H9 (cell line): Measurements from ENCODE around the gene GTF2F2. TPM values are rescaled to one million over a fixed set of nuclear protein-coding genes. Genes with fewer than 3 reads are reported as not detected.

Experiments used
- DNase-seq: peaks from one replicate; pipeline ENCODE4 v3.0.0-alpha.2; 2017
- H2AFZ ChIP-seq: one replicate; pipeline ENCODE4 v1.6.1; 2013; ENCODE audit warnings: mild to moderate bottlenecking, low read length, control low read depth, moderate library complexity
- H2AK5ac ChIP-seq: 2 replicates; pipeline ENCODE4 v1.6.1; 2013; ENCODE audit warnings: low read length, control low read depth, mixed read lengths; ENCODE audit not compliant: insufficient read length
- H2BK120ac ChIP-seq: one replicate; pipeline ENCODE4 v1.6.1; 2013; ENCODE audit warnings: low read depth, mild to moderate bottlenecking, low read length, control low read depth, inconsistent platforms; ENCODE audit not compliant: poor library complexity, severe bottlenecking
- H2BK12ac ChIP-seq: 2 replicates; pipeline ENCODE4 v1.6.1; 2013; ENCODE audit warnings: low read length, control low read depth, mixed read lengths, low read depth; ENCODE audit not compliant: insufficient read length
- H2BK15ac ChIP-seq: 2 replicates; pipeline ENCODE4 v1.6.1; 2013; ENCODE audit warnings: low read depth, low read length, control low read depth
- H2BK20ac ChIP-seq: one replicate; pipeline ENCODE4 v1.6.1; 2013; ENCODE audit warnings: low read depth, mild to moderate bottlenecking, low read length, control low read depth, inconsistent platforms; ENCODE audit not compliant: poor library complexity, severe bottlenecking
- H2BK5ac ChIP-seq: 2 replicates; pipeline ENCODE4 v1.6.1; 2013; ENCODE audit warnings: low read length, control low read depth, mixed read lengths; ENCODE audit not compliant: insufficient read length
- H3K14ac ChIP-seq: 2 replicates; pipeline ENCODE4 v1.6.1; 2013; ENCODE audit warnings: low read length, control low read depth; ENCODE audit not compliant: insufficient read depth
- H3K18ac ChIP-seq: 2 replicates; pipeline ENCODE4 v1.6.1; 2013; ENCODE audit warnings: low read depth, mild to moderate bottlenecking, mixed read lengths, low read length, control low read depth; ENCODE audit not compliant: insufficient read length
- H3K23ac ChIP-seq: 2 replicates; pipeline ENCODE4 v1.6.1; 2013; ENCODE audit warnings: low read length, control low read depth, mixed read lengths, low read depth; ENCODE audit not compliant: insufficient read length
- H3K23me2 ChIP-seq: 2 replicates; pipeline ENCODE4 v1.6.1; 2013; ENCODE audit warnings: low read depth, mild to moderate bottlenecking, mixed read lengths, low read length, control low read depth; ENCODE audit not compliant: insufficient read length, poor library complexity, severe bottlenecking
- H3K27ac ChIP-seq: 2 replicates; pipeline ENCODE4 v1.5.1; 2013; ENCODE audit warnings: low read length, control low read depth, mixed read lengths, low read depth; ENCODE audit not compliant: insufficient read length
- H3K27me3 ChIP-seq: 2 replicates; pipeline ENCODE4 v1.6.1; 2013; ENCODE audit warnings: low read length, control low read depth, inconsistent platforms; ENCODE audit not compliant: insufficient read depth
- H3K4ac ChIP-seq: 2 replicates; pipeline ENCODE4 v1.6.1; 2013; ENCODE audit warnings: low read depth, mild to moderate bottlenecking, control low read depth, inconsistent platforms, low read length, moderate library complexity
- H3K4me1 ChIP-seq: 2 replicates; pipeline ENCODE4 v1.6.1; 2013; ENCODE audit warnings: low read length, control low read depth, inconsistent platforms; ENCODE audit not compliant: insufficient read depth
- H3K4me2 ChIP-seq: 2 replicates; pipeline ENCODE4 v1.6.1; 2013; ENCODE audit warnings: low read length, control low read depth, mixed read lengths; ENCODE audit not compliant: insufficient read length, insufficient read depth
- H3K56ac ChIP-seq: 2 replicates; pipeline ENCODE4 v1.6.1; 2013; ENCODE audit warnings: low read depth, mild to moderate bottlenecking, mixed read lengths, low read length, control low read depth; ENCODE audit not compliant: insufficient read length
- H3K79me1 ChIP-seq: 2 replicates; pipeline ENCODE4 v1.6.1; 2013; ENCODE audit warnings: low read depth, mild to moderate bottlenecking, moderate library complexity, low read length, control low read depth, inconsistent platforms; ENCODE audit not compliant: insufficient read depth, poor library complexity, severe bottlenecking
- H3K79me2 ChIP-seq: 2 replicates; pipeline ENCODE4 v1.6.1; 2013; ENCODE audit warnings: low read length, control low read depth, inconsistent platforms; ENCODE audit not compliant: insufficient read depth
- H3K9ac ChIP-seq: 2 replicates; pipeline ENCODE4 v1.6.1; 2013; ENCODE audit warnings: low read length, control low read depth, mixed read lengths; ENCODE audit not compliant: insufficient read length; ENCODE audit errors: extremely low read depth
- H3K9me3 ChIP-seq: one replicate; pipeline ENCODE4 v1.6.1; 2013; ENCODE audit warnings: low read depth, low read length, inconsistent platforms; ENCODE audit not compliant: control insufficient read depth
- H3T11ph ChIP-seq: one replicate; pipeline ENCODE4 v1.6.1; 2013; ENCODE audit warnings: mild to moderate bottlenecking, low read length, control low read depth, inconsistent platforms
- H4K20me1 ChIP-seq: one replicate; pipeline ENCODE4 v1.6.1; 2013; ENCODE audit not compliant: control insufficient read depth, insufficient read length, insufficient read depth
- H4K5ac ChIP-seq: 2 replicates; pipeline ENCODE4 v1.6.1; 2013; ENCODE audit warnings: low read depth, mild to moderate bottlenecking, mixed read lengths, low read length, control low read depth; ENCODE audit not compliant: insufficient read length
- H4K8ac ChIP-seq: replicated peaks from 2 replicates; pipeline ENCODE4 v1.6.1; 2013; ENCODE audit warnings: low read length, control low read depth, mixed read lengths, low read depth; ENCODE audit not compliant: insufficient read length
- H4K91ac ChIP-seq: 2 replicates; pipeline ENCODE4 v1.6.1; 2013; ENCODE audit warnings: low read depth, mild to moderate bottlenecking, moderate library complexity, mixed read lengths, low read length, control low read depth; ENCODE audit not compliant: insufficient read length
- H3K27ac Mint-ChIP-seq, 3 experiments: 2 replicates in 2 of 3; 3 replicates in 1 of 3; pipeline ENCODE4 v1.8.0; 2020 to 2021; ENCODE audit warnings: mixed read lengths in 3 of 3, mild to moderate bottlenecking in 1 of 3, moderate library complexity in 1 of 3
- H3K27me3 Mint-ChIP-seq: 2 replicates; pipeline ENCODE4 v1.8.0; 2021; ENCODE audit warnings: low read depth, mild to moderate bottlenecking, moderate library complexity, mixed read lengths
- H3K36me3 Mint-ChIP-seq, 3 experiments: 2 replicates in 2 of 3; 3 replicates in 1 of 3; pipeline ENCODE4 v1.8.0; 2020 to 2021; ENCODE audit warnings: low read depth in 3 of 3, mixed read lengths in 3 of 3; ENCODE audit not compliant: insufficient read depth in 1 of 3
- H3K4me1 Mint-ChIP-seq, 2 experiments: 2 replicates each; pipeline ENCODE4 v1.8.0; 2020; ENCODE audit warnings: mixed read lengths in 2 of 2
- H3K4me3 Mint-ChIP-seq, 2 experiments: 2 replicates in 1 of 2; 3 replicates in 1 of 2; pipeline ENCODE4 v1.8.0; 2020 to 2021; ENCODE audit warnings: mild to moderate bottlenecking in 2 of 2, mixed read lengths in 2 of 2, moderate library complexity in 1 of 2
- H3K9me3 Mint-ChIP-seq, 2 experiments: 2 replicates in 1 of 2; 3 replicates in 1 of 2; pipeline ENCODE4 v1.8.0; 2020; ENCODE audit warnings: mild to moderate bottlenecking in 2 of 2, mixed read lengths in 2 of 2, moderate library complexity in 1 of 2
- CTCF ChIP-seq: fragments of 200-600 bp; sonication (generic); conservative IDR thresholded peaks from 3 replicates; pipeline ENCODE4 v1.8.0; 2021; ENCODE audit warnings: antibody characterized with exemption, mild to moderate bottlenecking
- WGBS: extraction: QIAGEN DNeasy Blood & Tissue Kit; methylation state at CpG from one replicate; pipeline ENCODE4 v1.1.7; 2013; ENCODE audit warnings: missing lambda C conversion rate, low lambda C conversion rate, mixed read lengths; ENCODE audit not compliant: insufficient read length; ENCODE audit errors: extremely low coverage; 5-methylcytosine and 5-hydroxymethylcytosine counted together
- total RNA-seq: library from RNA; stranded (reverse); gene quantifications from 2 replicates; pipeline ENCODE4 v1.2.1, GENCODE V29; 2021

Gene GTF2F2
- total RNA-seq, 1 experiment from 2014 or later, result 29.6 TPM

GRCh38 chr13:45119469-45119990 is 780 bp upstream of the GTF2F2 start:
- Histone ChIP-seq H2BK15ac (no peak overlapping the region), H3K27me3 (no peaks in the 10 kb centered on the region), H2BK5ac (no peak overlapping the region), H2AK5ac (no peak overlapping the region), H2AFZ (peak overlapping the region; percentile 80), H3K9me3 (no peaks in the 10 kb centered on the region), H3K9ac (peak overlapping the region; percentile 1), H3K14ac (no peak overlapping the region), H4K20me1 (no peaks in the 10 kb centered on the region), H3K79me1 (peaks cover 8% of the 10 kb centered on the region), H3K4me1 (0 out of 2 replicates have a peak, but pooled peaks cover 3% of the 10 kb centered on the region), H4K8ac (no peak overlapping the region), H3K4me2 (peak overlapping the region; percentile 79), H4K5ac (no peak overlapping the region), H3K4ac (no peak overlapping the region), H3K18ac (no peak overlapping the region), H3T11ph (no peak overlapping the region), H3K56ac (no peak overlapping the region), H3K79me2 (peaks cover 24% of the 10 kb centered on the region), H3K27ac (no peak overlapping the region), H2BK20ac (no peak overlapping the region), H3K23me2 (peaks cover 8% of the 10 kb centered on the region), H2BK120ac (no peak overlapping the region), H2BK12ac (no peak overlapping the region), H3K23ac (no peak overlapping the region), H4K91ac (no peak overlapping the region)
- no peak overlapping the region for H3K4me3 Mint-ChIP-seq
- H3K9me3 Mint-ChIP-seq, result no peaks in the 10 kb centered on the region
- WGBS, result no CpG with 5 or more reads among the region's 7 CpGs
- H3K27ac Mint-ChIP-seq, result no peak overlapping the region
- no peak for DNase-seq
- no peak for TF ChIP-seq CTCF
- no peaks in the 10 kb centered on the region for H3K27me3 Mint-ChIP-seq
- H3K4me1 Mint-ChIP-seq, result no peaks in the 10 kb centered on the region
- peaks cover 4 to 6% (median 4%) of the 10 kb centered on the region in 3 experiments; a peak in 6 of 7 replicates for H3K36me3 Mint-ChIP-seq
